ENCODE measurements around the gene MINDY3.
"Not testable (repeated sequence)": the region's sequence is repeated elsewhere in the genome, so short reads cannot be mapped to it uniquely, and the experiment has no call there.

Gene MINDY3

GRCh38 chr10:15764892-15765454, 95.3 kb downstream of the MINDY3 start:
- FAIRE-seq = no peak

- FAIRE-seq = no peak
These were observed 97.3 kb downstream of the MINDY3 start for GRCh38 chr10:15763006-15763405.

GRCh38 chr10:15762239-15762638, 98.1 kb downstream of the MINDY3 start:
- FAIRE-seq = not testable (repeated sequence)

GRCh38 chr10:15761224-15761623, 99.1 kb downstream of the MINDY3 start:
- FAIRE-seq = not testable (repeated sequence)

GRCh38 chr10:15760681-15761080, 99.6 kb downstream of the MINDY3 start:
- FAIRE-seq = no peak

- FAIRE-seq = no peak
These were observed 101.0 kb downstream of the MINDY3 start for GRCh38 chr10:15759265-15759664.

- no peak for FAIRE-seq
These were observed 101.7 kb downstream of the MINDY3 start for GRCh38 chr10:15758618-15759017.

DNA sequence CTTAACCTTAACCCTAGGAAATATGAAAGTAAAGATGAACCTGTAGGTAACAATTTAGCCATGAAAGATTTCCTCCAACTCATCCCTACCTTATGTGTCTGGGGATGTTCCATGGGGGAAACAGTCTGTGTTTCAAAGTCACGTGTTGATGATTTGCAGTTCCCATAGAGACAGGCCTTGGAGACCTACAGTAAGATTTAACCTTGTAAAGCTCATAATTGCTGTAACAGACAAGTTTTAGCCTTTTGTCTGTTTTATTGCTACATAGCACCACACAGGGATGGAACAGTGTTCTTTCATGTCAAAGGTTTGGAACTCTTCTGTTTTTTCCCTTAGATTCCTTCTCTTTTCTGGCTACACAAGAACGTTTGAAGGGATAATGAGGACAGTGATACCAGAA, 105.4 kb downstream of the MINDY3 start:
- no peak for FAIRE-seq

DNA sequence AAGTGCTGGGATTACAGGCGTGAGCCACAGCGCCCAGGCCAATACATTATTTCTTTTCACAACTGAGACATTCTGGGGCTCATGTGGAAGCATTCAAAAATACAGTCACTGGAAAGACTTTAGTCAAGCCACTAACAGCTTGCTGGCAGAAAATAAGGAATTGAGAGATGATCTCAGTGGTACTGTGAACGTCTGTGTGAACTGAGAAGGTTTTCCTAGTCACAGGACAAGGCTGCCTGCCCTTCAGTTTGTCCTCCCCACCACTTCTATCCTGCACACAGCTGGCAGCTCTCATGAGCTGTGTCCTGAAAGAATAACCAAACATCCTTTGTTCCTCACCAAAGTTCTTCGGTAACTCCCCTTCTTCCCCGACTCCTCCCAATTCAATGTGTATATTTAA, 109.3 kb downstream of the MINDY3 start:
- FAIRE-seq = no peak

GRCh38 chr10:15748126-15748525, 112.2 kb downstream of the MINDY3 start:
- FAIRE-seq = no peak

- no peak for FAIRE-seq
These were observed 112.7 kb downstream of the MINDY3 start for GRCh38 chr10:15747632-15748031.

DNA sequence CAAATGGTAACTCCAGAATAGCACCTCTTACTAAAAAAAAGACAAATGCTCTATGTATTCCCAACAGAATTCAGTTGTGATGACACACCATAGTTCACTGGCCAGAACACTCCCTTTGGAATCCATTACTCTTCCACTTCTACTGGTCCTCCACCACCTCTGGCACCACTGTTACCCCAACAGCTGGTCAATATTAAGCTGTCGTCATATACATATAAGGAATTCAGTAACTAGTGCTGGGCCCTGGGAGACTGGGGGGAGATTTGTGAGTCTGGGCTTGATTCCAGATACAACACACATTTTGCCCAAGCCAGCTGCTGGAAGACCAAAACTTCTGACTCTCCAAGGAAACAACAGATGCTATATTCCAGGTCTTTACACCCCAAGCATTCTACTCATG, 114.6 kb downstream of the MINDY3 start:
- no peak for FAIRE-seq

DNA sequence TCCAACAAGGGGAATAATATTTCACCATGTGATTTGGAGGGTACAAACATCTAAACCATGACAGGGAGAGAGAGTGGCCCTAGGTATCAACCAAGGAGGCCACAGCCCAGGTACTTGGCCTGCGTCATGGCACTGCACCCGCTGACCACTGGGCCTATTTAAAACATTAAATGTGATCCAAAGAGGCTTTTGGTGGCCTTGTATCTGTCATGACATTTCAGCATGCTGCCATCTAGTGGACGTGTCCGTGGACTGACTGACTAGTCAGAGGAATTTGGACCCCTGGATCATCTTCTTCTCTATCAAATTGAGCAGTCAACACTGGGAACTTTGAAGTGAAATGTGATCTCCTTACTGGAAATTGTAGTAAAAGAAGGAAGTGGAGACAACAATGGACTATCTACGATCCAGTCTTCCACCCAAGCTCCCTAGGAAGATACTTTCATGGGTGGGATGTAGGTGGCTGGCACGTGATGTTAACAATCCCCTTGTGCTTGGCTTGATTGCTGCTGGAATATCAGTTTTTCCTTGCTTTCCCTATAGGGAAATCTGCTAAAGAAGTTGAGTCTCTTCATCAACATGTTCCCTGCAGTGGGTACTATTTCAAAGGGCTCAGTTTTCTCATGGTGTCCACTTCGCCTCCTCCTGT, 116.0 kb downstream of the MINDY3 start:
- FAIRE-seq = no peak

DNA sequence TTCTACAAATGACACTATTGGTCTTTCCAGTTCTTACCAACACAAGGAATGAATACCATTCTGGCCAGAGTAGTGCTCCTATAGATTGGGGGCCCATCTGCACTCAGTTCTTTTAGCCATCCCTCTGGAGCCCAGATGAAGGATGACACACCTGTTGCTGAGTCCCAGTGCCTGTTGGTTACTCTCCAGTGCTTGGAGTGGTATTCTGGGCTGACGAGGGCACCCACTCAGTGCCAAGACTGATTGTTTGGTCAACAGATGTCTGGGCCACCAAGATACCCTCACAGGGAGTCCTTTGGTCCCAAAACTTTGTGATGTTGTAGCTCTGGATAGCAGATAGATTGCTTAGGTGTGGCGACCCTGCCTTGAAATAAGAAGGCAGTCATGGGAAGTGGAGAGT, 116.9 kb downstream of the MINDY3 start:
- no peak for FAIRE-seq

DNA sequence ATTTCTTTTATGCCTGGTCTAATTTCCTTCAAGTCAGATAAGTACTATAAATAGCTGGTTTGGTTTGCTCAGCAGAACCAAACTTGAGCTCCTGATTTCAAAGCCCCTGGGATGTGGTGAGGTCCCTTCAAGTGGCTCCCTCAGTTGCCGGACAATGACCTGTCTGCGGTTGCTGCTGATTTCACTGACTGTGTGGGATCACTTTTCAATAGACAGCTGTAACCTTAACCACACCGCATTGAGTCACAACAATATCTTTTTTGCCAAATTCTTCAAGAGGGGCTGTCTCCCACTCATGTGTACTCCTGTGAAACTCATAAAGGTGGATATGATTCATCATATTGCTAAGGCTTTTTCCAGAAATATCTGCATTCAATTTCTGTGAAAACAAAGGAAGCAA, 117.5 kb downstream of the MINDY3 start:
- FAIRE-seq = no peak

GRCh38 chr10:15742102-15742501, 118.2 kb downstream of the MINDY3 start:
- no peak for FAIRE-seq

DNA sequence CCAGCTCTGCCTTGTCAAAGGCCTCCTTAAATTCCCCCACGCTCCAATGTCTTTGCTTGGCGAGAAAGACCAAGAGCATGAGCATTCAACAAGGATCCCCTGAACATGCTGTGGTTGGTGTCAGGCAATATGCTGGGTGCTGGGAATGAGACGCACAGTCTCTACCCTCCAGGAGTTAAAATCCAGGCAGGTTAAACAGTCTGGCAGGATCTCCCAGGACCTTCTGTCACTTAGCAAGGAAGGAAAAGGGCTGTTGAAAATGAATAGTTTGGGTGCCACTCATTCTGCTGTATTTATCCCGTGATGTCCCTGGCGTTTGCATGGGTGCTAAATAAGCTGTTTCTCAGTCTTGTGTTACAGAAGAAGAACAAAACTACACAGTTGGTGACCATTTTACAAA, 118.7 kb downstream of the MINDY3 start:
- no peak for FAIRE-seq

DNA sequence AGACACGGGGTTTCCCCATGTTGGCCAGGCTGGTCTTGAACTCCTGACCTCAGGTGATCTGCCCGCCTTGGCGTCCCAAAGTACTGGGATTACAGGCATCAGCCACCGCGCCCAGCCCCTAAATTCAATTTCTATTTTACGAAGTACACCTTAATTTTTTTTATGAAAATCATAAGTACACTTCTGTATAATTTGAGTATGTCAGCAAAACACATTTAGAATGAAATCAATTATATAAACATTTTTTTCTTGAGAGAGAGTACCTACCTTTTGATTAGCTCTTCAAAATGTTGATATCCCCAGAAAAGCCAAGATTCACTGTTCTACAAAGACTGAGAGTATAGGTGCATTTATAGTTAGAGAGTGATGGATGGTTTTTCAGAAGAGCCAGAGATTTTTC, 120.0 kb downstream of the MINDY3 start:
- FAIRE-seq = no peak

GRCh38 chr10:15739254-15739970, 120.9 kb downstream of the MINDY3 start:
- no peak for FAIRE-seq

DNA sequence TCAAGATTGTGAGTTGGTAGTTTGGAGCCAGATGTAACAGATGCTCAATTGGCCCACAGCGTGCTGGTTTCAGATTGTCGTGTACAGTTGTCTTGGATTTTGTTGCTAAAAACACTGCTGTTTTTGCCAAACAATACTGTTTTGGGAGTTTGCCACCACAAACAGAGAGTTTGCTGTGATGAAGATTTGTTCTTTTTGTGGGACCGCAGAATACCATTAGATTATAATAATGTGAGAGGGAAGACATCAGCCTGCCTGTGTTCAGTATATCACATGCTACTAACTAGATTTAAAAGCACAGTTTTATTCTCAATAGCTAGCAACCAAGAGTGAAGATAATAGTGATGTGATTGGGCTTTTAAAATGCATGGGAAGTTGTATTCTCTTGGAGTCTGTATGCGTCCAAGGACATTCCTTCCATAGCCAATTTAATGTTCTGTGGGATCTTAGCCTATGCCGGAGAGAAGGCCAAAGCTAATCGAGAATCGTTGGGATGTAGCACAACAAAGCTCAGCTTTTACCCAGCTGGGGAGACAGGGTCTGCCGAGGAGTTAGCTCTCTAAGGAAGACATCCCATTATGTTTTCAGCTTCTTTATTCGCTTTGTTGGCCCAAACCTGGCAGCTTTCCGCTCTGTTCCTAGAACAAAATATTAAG, 121.9 kb downstream of the MINDY3 start:
- no peak for FAIRE-seq

DNA sequence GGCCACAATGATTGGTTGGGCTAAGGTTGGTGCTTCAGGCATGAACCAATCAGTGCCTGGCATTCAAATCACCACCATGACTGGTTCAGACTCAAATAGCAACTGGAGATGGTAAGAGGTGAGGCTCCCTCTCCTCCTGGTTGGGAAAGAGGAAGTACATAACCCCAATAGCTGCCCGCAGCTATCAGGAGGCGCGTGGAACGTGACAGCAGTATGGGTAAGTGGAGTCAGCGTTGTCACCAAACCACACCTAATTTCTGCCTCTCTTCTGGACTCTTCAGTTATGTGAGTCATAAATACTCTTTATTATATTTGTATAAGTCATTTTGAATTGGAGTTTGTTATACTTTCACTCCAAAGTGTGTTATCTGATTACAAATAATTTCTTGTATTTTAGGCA, 122.7 kb downstream of the MINDY3 start:
- FAIRE-seq = no peak

DNA sequence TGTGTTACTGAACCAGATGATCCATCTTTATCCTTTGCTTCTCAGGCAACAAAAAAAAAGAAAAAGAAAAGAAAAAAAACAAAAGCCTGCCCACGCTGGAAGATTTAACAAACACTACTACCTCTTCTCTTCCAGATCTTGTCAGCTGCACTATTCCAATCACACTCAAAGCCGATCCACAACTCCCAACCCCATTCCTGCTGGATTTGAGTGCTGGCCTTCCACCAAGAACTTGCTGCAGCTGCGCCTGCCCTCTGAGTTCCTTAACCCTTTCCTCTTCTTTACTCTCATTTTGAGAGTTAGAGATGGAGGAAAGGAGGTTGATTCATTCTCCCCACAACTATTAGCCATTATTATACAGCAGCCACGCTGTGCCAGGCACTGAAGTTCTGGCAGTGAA, 124.5 kb downstream of the MINDY3 start:
- no peak for FAIRE-seq

GRCh38 chr10:15730341-15730740, 130.0 kb downstream of the MINDY3 start:
- no peak for FAIRE-seq

DNA sequence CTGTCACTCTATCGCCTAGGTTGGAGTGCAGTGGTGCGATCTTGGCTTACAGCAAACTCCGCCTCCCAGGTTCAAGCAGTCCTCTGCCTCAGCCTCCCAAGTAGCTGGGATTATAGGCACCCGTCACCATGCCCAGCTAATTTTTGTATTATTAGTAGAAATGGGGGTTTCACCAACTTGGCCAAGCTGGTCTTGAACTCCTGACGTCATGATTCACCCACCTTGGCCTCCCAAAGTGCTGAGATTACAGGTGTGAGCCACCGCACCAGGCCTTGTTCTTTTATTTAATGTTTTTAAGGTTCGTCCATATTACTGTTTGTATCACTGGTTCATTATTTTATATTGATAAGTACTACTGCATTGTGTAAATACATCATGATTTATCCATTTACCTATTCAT, 130.4 kb downstream of the MINDY3 start:
- FAIRE-seq = no peak

Data from A204.1 (cell line).